Pancreas (tissue), 10 donors: ENCODE measurements around the gene GRB14. TPM values are rescaled to one million over a fixed set of nuclear protein-coding genes. Genes with fewer than 3 reads are reported as not detected.

Source experiments
- ATAC-seq, 4 donors: fragments of 200-7000 bp; cut with Tn5 transposase; one replicate each; pipeline versions ENCODE4 v1.8.0 to v1.9.1; 2020; ENCODE audit warnings: mild to moderate bottlenecking in 4 of 4, moderate library complexity in 4 of 4
- DNase-seq, 6 donors: peaks; one replicate each; pipeline ENCODE4 v3.0.0-alpha.2; 2020
- FAIRE-seq: peaks from 2 replicates; lab custom pipeline; 2012; peaks lifted over from hg19 to GRCh38; lab: Jason Lieb, UNC
- H3K27ac ChIP-seq, 4 donors: fragments of 200-600 bp; sonication (generic); 1 replicate in 3 of 4; 2 replicates in 1 of 4; pipeline versions ENCODE4 v1.5.0 to v1.8.0; 2020
- H3K27me3 ChIP-seq, 4 donors: fragments of 200-600 bp; one replicate each; pipeline ENCODE4 v1.8.0; 2021
- H3K36me3 ChIP-seq, 3 donors: fragments of 200-600 bp; sonication (generic) in 1 of 3; one replicate each; pipeline versions ENCODE4 v1.5.0 to v1.8.0; 2020 to 2021
- H3K4me1 ChIP-seq, 3 donors: fragments of 200-600 bp; one replicate each; pipeline ENCODE4 v1.8.0; 2021
- H3K4me3 ChIP-seq, 4 donors: fragments of 200-600 bp; sonication (generic) in 2 of 4; one replicate each; pipeline versions ENCODE4 v1.5.0 to v1.8.0; 2020 to 2021
- H3K9me3 ChIP-seq, 4 donors: fragments of 200-600 bp; one replicate each; pipeline ENCODE4 v1.8.0; 2021
- WGBS, 2 donors: extraction: QIAGEN DNeasy Blood & Tissue Kit; methylation state at CpG; one replicate each; pipeline ENCODE4 v1.1.7; 2013; 5-methylcytosine and 5-hydroxymethylcytosine counted together
- intact Hi-C, 3 donors: fragments of 100-400 bp; cut with DNase I; formaldehyde crosslinking; loops; one replicate each; pipeline versions ENCODE4 v1.11.1 to v1.14.2; 2022
- polyA plus RNA-seq, 2 donors: library from polyadenylated mRNA; stranded (reverse); fragments of 200-250 nt; gene quantifications; one replicate each; pipeline ENCODE4 v1.2.3, GENCODE V29; 2013
- total RNA-seq, 6 donors: library from RNA; stranded (reverse); fragmentation: NEBNext Ultra II Directional in 4 of 6; extraction: Animal tissue kit (Norgen Biotek cat#: 25700) in 4 of 6; gene quantifications; one replicate each; pipeline versions ENCODE4 v1.2.1 to v1.2.4, GENCODE V29; 2021 to 2023
- TF ChIP-seq, protein P1 (sequence below), 4 donors: fragments of 200-600 bp; sonication (generic) in 3 of 4; IDR thresholded peaks; one replicate each; pipeline versions ENCODE4 v1.5.0 to v1.8.0; 2021; ENCODE audit warnings: antibody characterized with exemption in 4 of 4
- donor health status: healthy with polysubstance abuse.
- donor health status: DM: no; HTN: no; CAD: no; lungs with moderate emphysema.
- donor health status: DM: no; HTN: no; CAD: no.
- donor health status: control.
- donor health status: control.
- donor health status: Bipolar disorder and iron deficiency.
- donor health status: DM: yes; HTN: yes; CAD: no.
- donor health status: DM: no; HTN: no; CAD: no.
- donor health status: DM: no; HTN: no; CAD: no.
- donor health status: DM: yes; HTN: yes; CAD: no.

Gene GRB14
- total and polyA plus RNA-seq, 8 donors, result 7.8 to 74.9 (median 15.1) TPM

DNA sequence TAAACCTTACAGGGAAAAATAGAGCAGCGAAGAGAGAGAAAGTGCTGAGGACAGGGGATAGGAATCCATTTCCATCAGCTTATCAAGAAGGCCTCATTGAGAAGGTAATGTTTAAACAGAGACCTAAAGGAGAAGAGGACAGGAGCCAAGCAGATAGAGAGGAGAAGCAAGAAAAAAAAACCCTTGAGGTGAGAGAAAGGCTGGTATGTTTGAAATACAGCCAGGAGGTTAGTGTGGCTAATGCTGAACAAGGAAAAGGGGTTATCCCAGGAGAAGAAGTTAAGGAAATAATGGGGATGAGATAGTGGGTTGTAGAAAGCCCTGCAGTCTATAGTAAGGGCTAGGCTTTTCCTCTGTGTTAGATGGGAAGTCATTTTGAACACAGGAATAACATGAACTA, 90.8 kb downstream of the GRB14 start:
- intact Hi-C loops, result no loop called here
- FAIRE-seq (no peak), DNase-seq (no peak), ATAC-seq (peak in 1 of 4 donors; percentile 34)
- Histone ChIP-seq H3K27ac (no peak overlapping the region), H3K4me3 (no peak overlapping the region), H3K27me3 (no peaks in the 10 kb centered on the region), H3K4me1 (peaks cover 6 to 13% (median 11%) of the 10 kb centered on the region in 3 donors), H3K36me3 (no peaks in the 10 kb centered on the region), H3K9me3 (no peaks in the 10 kb centered on the region)
- TF ChIP-seq, protein P1, sequence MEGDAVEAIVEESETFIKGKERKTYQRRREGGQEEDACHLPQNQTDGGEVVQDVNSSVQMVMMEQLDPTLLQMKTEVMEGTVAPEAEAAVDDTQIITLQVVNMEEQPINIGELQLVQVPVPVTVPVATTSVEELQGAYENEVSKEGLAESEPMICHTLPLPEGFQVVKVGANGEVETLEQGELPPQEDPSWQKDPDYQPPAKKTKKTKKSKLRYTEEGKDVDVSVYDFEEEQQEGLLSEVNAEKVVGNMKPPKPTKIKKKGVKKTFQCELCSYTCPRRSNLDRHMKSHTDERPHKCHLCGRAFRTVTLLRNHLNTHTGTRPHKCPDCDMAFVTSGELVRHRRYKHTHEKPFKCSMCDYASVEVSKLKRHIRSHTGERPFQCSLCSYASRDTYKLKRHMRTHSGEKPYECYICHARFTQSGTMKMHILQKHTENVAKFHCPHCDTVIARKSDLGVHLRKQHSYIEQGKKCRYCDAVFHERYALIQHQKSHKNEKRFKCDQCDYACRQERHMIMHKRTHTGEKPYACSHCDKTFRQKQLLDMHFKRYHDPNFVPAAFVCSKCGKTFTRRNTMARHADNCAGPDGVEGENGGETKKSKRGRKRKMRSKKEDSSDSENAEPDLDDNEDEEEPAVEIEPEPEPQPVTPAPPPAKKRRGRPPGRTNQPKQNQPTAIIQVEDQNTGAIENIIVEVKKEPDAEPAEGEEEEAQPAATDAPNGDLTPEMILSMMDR (IDR thresholded peaks at IDR 0.05), result no peak
- 79 to 90% methylated on average over 1 of the region's 1 CpG for WGBS, 2 donors

DNA sequence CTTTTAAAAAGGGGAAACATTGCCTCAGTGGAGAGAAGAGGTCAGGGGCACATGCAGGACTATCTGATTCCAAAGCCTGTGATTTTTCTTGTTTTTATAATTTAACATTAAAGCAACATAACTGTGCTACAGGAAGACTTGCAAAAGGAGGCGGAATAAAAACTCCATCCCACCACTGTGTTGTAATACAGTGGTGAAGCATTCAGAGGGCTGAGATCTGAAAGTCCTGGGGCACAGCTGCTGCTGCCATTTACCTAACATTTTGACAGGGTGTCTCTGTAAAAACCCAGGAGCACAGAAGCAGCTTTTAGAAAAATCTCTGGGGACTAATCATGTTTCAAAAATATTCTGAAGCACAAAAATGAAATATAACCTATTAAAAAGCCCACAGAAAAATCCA, 97.6 kb downstream of the GRB14 start:
- H3K4me1 ChIP-seq, result peaks cover 0 to 3% (median 0%) of the 10 kb centered on the region in 3 donors
- no peak for ATAC-seq
- WGBS, 2 donors, result 89 to 92% methylated on average over 1 of the region's 1 CpG

DNA sequence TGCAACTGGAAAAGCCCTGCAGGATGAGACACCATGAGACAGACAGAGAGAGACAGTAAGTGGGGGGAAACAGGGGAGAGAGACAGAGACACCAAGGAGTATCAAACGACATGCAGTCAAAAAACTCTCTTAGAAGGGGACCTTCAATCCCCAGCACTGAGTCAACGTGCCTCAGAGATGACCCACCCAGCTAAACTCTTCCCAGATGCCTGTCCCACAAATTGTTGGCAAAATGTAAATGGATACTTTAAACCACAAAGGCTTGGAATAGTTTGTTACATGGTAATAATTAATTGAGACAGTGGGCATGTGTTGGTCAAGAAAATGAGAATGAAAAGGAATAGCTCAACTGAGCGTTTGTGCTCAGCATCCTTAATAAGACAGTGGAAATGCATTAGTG, 98.3 kb downstream of the GRB14 start:
- peaks cover 0 to 3% (median 0%) of the 10 kb centered on the region in 3 donors for H3K4me1 ChIP-seq
- no peaks in the 10 kb centered on the region for H3K27me3 ChIP-seq
- 77 to 87% methylated on average over 3 of the region's 3 CpGs for WGBS, 2 donors
- TF ChIP-seq, protein P1 (IDR thresholded peaks at IDR 0.05), result no peak
- H3K9me3 ChIP-seq, result no peaks in the 10 kb centered on the region
- no peak for DNase-seq
- no peak for ATAC-seq
- H3K36me3 ChIP-seq, result peaks cover 0 to 19% (median 0%) of the 10 kb centered on the region in 3 donors
- intact Hi-C loops, result no loop called here
- no peak for FAIRE-seq
- H3K27ac ChIP-seq, result no peak overlapping the region
- H3K4me3 ChIP-seq, result no peak overlapping the region

More for the DNA sequence above, 97.6 kb downstream of the GRB14 start:
- Histone ChIP-seq H3K4me3 (no peak overlapping the region), H3K36me3 (peaks cover 0 to 14% (median 0%) of the 10 kb centered on the region in 3 donors), H3K9me3 (no peaks in the 10 kb centered on the region), H3K27ac (no peak overlapping the region), H3K27me3 (no peaks in the 10 kb centered on the region)
- no peak for FAIRE-seq
- no peak for DNase-seq
- intact Hi-C loops, result no loop called here
- TF ChIP-seq, protein P1 (IDR thresholded peaks at IDR 0.05), result no peak

DNA sequence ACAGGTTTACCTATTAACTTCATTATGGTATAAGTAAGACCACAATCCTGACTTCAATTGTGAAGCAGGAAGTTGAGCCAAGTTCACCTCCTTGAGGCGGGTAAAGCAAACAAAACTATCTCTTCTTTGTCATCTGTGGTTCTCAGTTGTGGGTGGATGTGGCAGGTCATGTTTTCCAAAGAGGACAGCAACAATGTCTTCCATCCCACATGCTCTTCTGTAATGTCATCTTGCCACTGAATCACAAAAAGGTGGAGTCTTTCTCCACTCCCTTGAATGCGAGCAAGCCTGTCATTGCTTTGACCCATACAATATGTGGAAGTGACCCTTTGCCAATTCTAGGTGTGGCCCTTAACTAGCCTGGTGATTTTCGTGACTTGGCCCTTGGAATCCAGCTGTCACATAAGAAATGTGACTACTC, 98.7 kb downstream of the GRB14 start:
- Histone ChIP-seq H3K36me3 (peaks cover 0 to 19% (median 0%) of the 10 kb centered on the region in 3 donors), H3K27me3 (no peaks in the 10 kb centered on the region), H3K4me3 (no peak overlapping the region), H3K9me3 (no peaks in the 10 kb centered on the region), H3K4me1 (peaks cover 0 to 3% (median 0%) of the 10 kb centered on the region in 3 donors), H3K27ac (no peak overlapping the region)
- WGBS, 2 donors, result 85 to 87% methylated on average over 3 of the region's 3 CpGs
- TF ChIP-seq, protein P1 (IDR thresholded peaks at IDR 0.05), result no peak
- FAIRE-seq, result no peak
- no peak for ATAC-seq
- DNase-seq, result no peak
- intact Hi-C loops, result no loop called here

DNA sequence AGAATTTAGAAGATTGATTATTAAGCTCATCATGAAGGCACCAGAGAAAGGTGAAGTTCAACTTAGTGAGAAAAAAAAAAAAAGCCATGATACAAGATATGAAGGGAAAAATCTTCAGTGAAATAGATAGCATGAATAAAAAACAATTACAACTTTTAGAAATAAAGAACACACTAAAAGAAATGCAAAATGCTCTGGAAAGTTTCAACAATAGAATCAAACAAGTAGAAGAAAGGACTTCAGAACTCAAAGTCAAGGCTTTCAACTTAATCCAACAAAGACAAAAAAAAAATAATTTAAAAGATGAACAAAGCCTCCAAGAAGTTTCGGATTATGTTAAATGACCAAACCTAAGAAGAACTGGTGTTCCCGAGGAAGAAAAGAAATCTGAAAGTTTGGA, 105.5 kb downstream of the GRB14 start:
- DNase-seq, result no peak
- no peak for ATAC-seq
- FAIRE-seq, result no peak
- Histone ChIP-seq H3K27ac (no peak overlapping the region), H3K9me3 (no peaks in the 10 kb centered on the region), H3K4me1 (no peaks in the 10 kb centered on the region), H3K27me3 (no peaks in the 10 kb centered on the region), H3K36me3 (peaks cover 0 to 18% (median 0%) of the 10 kb centered on the region in 3 donors), H3K4me3 (no peak overlapping the region)
- TF ChIP-seq, protein P1 (IDR thresholded peaks at IDR 0.05), result no peak
- intact Hi-C loops, result no loop called here
- WGBS, 2 donors, result 94 to 96% methylated on average over 2 of the region's 2 CpGs
